Measurements from ENCODE around the gene ANKRD29. TPM values are rescaled to one million over a fixed set of nuclear protein-coding genes. Genes with fewer than 3 reads are reported as not detected.
A peak's percentile ranks its signal among the peaks of the same experiment; 100 is the strongest.

ANKRD29 gene
- total and polyA plus RNA-seq, 10 of the 15 experiments (the other 5 are each of a cell fraction or from before 2014, with no cell fraction given) = 0.53 to 9.2 (median 1.6) TPM

DNA sequence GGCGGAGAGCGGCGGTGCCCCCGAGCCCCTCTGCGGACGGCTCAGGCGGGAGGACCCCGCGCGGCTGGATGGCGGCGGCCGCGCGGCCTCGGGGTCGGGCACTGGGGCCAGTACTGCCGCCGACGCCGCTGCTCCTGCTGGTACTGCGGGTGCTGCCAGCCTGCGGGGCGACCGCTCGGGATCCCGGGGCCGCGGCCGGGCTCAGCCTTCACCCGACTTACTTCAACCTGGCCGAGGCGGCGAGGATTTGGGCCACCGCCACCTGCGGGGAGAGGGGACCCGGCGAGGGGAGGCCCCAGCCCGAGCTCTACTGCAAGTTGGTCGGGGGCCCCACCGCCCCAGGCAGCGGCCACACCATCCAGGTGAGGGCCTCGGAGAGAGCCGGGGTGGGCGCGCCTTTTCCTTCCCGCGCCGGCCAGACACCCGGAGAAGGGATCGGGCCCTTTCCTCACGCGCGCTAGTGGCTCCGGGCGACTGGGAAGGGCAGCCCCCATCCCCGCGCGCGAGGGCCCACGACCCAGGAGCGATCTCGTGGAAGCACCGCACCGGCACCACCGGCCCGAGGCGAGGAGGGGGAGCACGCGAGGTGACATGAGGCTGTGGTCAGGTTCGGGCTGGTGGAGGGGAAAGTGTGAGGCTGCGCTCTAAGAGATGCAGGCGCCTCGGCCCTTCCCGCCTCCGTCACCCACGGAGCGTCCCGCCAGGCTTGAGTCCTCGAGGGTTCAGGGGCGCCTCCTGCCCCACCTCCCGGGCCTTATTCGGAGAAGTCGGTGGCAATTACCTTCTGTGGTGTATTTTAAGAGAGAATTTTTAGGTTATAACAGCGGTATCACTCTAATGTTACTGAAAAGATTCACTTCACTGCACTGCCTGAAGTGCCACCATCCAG, 27.1 kb upstream of the ANKRD29 start:
- SMC1A ChIA-PET (ENCODE audit: uncharacterized antibody, unreplicated experiment) = interaction anchor here (1.6 kb wide), 1 partner anchor 65 kb away, joined by 3 read pairs; no protein-coding TSS in a partner anchor
- Histone ChIP-seq H3K4me1 (ENCODE audit: control insufficient read depth, insufficient read depth, low read length) (no peaks in the 10 kb centered on the region), H3K4me3 (no peak overlapping the region), H3K4me2 (ENCODE audit: control insufficient read depth, insufficient read depth) (peak overlapping the region; percentile 33; the same call in 1 of the 2 replicates), H3K27ac (ENCODE audit: control insufficient read depth, insufficient read depth) (no peak overlapping the region), H3K79me2 (ENCODE audit: control insufficient read depth, insufficient read depth, low read length) (no peaks in the 10 kb centered on the region), H3K9me3 (replicated peaks; ENCODE audit: control insufficient read depth, insufficient read depth, low read length) (no peaks in the 10 kb centered on the region), H3K27me3 (replicated peaks in 1 of 2; ENCODE audit: control insufficient read depth in 2 of 2, insufficient read depth in 2 of 2, low read length in 1 of 2) (peaks cover 10 to 16% of the 10 kb centered on the region in 2 experiments), H2AFZ (ENCODE audit: control insufficient read depth, low read depth, low read length) (no peak overlapping the region), H3K9ac (ENCODE audit: control insufficient read depth, insufficient read depth, low read length) (no peak overlapping the region), H3K36me3 (ENCODE audit: control insufficient read depth in 2 of 2, insufficient read depth in 2 of 2, low read length in 1 of 2) (no peaks in the 10 kb centered on the region), H4K20me1 (ENCODE audit: control insufficient read depth, insufficient read depth) (no peaks in the 10 kb centered on the region)
- RAD21 ChIA-PET (ENCODE audit: unreplicated experiment) = no interaction called here
- ATAC-seq (peak; percentile 70), DNase-seq (ENCODE audit: low read depth, low spot score) (no peak), FAIRE-seq (no peak)
- 15% methylated on average over 59 of the region's 85 CpGs for WGBS (ENCODE audit: insufficient coverage, insufficient replicate concordance, low lambda C conversion rate, missing lambda C conversion rate)
- intact Hi-C loops (cut with micrococcal nuclease; ENCODE audit: unreplicated experiment) = no loop called here
- CTCF ChIA-PET = interaction anchor here (1.4 kb wide), 1 partner anchor 13 kb away, joined by 3 read pairs; no protein-coding TSS in a partner anchor
- TF ChIP-seq ZBTB4 (CRISPR knock-in tag; IDR thresholded peaks at IDR 0.05) (no peak), SREBF2 (IDR thresholded peaks at IDR 0.05; ENCODE audit: low read length) (no peak), IKZF1 (conservative IDR thresholded peaks at IDR 0.05) (0 out of 2 replicates have a peak, but pooled peaks have one; percentile 2), SIX5 (IDR thresholded peaks at IDR 0.05; ENCODE audit: low read depth, low read length, severe bottlenecking) (no peak), STAT3 (IDR thresholded peaks at IDR 0.05; ENCODE audit: low read depth, low read length) (no peak), SIN3A (IDR thresholded peaks at IDR 0.05; ENCODE audit: low read depth, low read length) (no peak), MXI1 (IDR thresholded peaks at IDR 0.05; ENCODE audit: low read depth, low read length) (no peak), SRF (IDR thresholded peaks at IDR 0.05; ENCODE audit: low read depth in 2 of 2, low read length in 2 of 2) (no peak), SUZ12 (IDR thresholded peaks at IDR 0.05; ENCODE audit: unreplicated experiment) (peak; percentile 71), STAT1 (conservative IDR thresholded peaks at IDR 0.05) (no peak), ETV6 (conservative IDR thresholded peaks at IDR 0.05 in 1 of 2, IDR thresholded peaks at IDR 0.05 in 1 of 2; ENCODE audit: borderline replicate concordance in 1 of 2, low read depth in 1 of 2) (no peak), POLR2A (IDR thresholded peaks at IDR 0.05; ENCODE audit: low read depth, low read length) (no peak)
- TF ChIP-seq, protein P1, sequence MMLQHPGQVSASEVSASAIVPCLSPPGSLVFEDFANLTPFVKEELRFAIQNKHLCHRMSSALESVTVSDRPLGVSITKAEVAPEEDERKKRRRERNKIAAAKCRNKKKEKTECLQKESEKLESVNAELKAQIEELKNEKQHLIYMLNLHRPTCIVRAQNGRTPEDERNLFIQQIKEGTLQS (IDR thresholded peaks at IDR 0.05; ENCODE audit: borderline replicate concordance, extremely low read depth, low read depth, low read length) = no peak
- TF ChIP-seq, protein P2, sequence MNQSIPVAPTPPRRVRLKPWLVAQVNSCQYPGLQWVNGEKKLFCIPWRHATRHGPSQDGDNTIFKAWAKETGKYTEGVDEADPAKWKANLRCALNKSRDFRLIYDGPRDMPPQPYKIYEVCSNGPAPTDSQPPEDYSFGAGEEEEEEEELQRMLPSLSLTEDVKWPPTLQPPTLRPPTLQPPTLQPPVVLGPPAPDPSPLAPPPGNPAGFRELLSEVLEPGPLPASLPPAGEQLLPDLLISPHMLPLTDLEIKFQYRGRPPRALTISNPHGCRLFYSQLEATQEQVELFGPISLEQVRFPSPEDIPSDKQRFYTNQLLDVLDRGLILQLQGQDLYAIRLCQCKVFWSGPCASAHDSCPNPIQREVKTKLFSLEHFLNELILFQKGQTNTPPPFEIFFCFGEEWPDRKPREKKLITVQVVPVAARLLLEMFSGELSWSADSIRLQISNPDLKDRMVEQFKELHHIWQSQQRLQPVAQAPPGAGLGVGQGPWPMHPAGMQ (IDR thresholded peaks at IDR 0.05; ENCODE audit: borderline replicate concordance) = no peak
- TF ChIP-seq, protein P3, sequence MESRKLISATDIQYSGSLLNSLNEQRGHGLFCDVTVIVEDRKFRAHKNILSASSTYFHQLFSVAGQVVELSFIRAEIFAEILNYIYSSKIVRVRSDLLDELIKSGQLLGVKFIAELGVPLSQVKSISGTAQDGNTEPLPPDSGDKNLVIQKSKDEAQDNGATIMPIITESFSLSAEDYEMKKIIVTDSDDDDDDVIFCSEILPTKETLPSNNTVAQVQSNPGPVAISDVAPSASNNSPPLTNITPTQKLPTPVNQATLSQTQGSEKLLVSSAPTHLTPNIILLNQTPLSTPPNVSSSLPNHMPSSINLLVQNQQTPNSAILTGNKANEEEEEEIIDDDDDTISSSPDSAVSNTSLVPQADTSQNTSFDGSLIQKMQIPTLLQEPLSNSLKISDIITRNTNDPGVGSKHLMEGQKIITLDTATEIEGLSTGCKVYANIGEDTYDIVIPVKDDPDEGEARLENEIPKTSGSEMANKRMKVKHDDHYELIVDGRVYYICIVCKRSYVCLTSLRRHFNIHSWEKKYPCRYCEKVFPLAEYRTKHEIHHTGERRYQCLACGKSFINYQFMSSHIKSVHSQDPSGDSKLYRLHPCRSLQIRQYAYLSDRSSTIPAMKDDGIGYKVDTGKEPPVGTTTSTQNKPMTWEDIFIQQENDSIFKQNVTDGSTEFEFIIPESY (IDR thresholded peaks at IDR 0.05) = no peak
- POLR2A ChIA-PET = no interaction called here
- in situ Hi-C loops (cut with MboI) = no loop called here
- no TSS peak for BruUV-seq (replicated peaks)
